WERI-Rb-1 (cell line): ENCODE data around the gene POLD3.

Experiments
- DNase-seq: peaks from one replicate; pipeline ENCODE4 v3.0.0-alpha.2; 2020
- H3K27ac ChIP-seq: fragments of 250-450 bp; sonication (Bioruptor Pico); 2 replicates; pipeline ENCODE4 v1.5.1; 2020; ENCODE audit warnings: mild to moderate bottlenecking, moderate library complexity
- H3K27me3 ChIP-seq: fragments of 250-450 bp; sonication (Bioruptor Pico); 2 replicates; pipeline ENCODE4 v1.5.1; 2021; ENCODE audit warnings: mild to moderate bottlenecking, low read depth, moderate library complexity; ENCODE audit not compliant: insufficient read depth, severe bottlenecking
- H3K36me3 ChIP-seq: fragments of 250-450 bp; sonication (Bioruptor Pico); 2 replicates; pipeline ENCODE4 v1.5.1; 2020; ENCODE audit warnings: mild to moderate bottlenecking, moderate library complexity
- H3K4me3 ChIP-seq: 2 replicates; pipeline ENCODE4 v1.5.1; 2011; ENCODE audit warnings: low read depth, mild to moderate bottlenecking, control low read depth, low read length
- H3K9me3 ChIP-seq: fragments of 250-450 bp; sonication (Bioruptor Pico); 2 replicates; pipeline ENCODE4 v1.5.1; 2021; ENCODE audit warnings: mild to moderate bottlenecking, moderate library complexity; ENCODE audit not compliant: severe bottlenecking
- CTCF ChIP-seq: IDR thresholded peaks from 2 replicates; pipeline ENCODE4 v1.5.1; 2011; ENCODE audit warnings: low read depth, mild to moderate bottlenecking, control low read depth, inconsistent platforms, low read length

Gene POLD3

DNA sequence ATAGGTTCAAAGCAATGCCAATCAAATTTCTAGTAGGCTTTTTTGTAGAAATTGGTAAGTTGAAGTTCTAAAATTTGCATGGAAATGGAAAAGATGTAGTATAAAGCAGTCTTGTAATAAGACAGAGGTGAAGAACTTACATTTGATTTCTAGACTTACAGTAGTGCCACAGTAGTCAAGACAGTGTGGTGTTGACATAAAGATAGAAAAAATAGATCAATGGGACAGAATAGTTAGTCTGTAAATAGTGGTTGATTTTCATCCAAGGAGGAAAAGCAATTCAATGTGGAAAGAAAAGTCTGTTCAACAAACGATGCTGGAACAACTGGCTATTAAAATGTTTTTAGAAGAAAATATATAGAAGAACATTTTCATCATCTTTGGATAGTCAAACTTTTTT, 70.9 kb downstream of the POLD3 start:
- H3K27ac ChIP-seq, result no peak overlapping the region
- DNase-seq, result no peak

DNA sequence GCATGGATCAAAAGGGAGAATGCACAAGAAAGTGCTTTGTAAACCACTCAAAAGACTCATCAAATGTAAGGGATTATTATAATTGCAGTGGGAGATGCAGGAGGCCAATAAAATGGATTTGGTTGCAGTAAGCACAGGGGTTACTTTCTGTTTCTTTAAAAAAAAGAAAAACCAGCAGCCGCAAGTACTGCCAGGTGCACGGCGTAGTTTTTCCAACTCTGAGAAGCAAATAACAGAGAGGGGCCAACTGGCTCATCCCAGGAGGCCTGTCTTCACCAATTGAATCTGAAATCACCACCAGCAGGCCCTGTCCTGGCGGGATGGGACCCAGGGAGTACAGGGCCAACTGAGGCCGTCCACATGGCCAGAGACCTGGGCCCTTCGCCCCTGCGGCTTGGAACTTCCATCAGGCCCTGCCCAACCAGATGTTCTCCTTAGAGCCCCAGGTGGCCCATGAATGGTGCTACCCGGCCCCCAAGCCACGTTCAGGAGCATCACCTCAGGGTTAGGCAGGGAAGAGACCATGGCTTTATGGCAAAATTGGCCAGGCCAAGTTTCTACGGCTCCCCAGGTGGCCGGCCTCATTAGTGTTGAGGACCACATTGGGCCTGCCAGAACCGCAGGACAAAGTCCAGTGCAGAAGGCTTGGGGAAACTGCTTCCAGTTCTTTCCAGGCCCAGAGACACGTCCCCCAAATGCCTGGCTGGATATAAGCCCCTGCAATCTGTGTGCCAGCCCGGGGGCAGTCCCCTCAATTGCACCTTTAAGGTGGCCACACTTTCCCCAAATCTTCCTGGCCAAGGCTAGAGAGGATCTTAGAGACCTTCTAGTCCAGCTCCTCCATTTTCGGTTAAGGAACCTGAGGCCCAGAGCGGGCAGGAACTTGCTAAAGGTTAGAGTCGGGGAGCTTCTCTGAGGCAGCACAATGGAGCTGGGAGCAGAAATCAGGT, 77.1 kb downstream of the POLD3 start:
- no peaks in the 10 kb centered on the region for H3K36me3 ChIP-seq
- no peak overlapping the region for H3K27ac ChIP-seq
- H3K9me3 ChIP-seq, result peaks cover 6% of the 10 kb centered on the region
- no peaks in the 10 kb centered on the region for H3K27me3 ChIP-seq
- no peak overlapping the region for H3K4me3 ChIP-seq
- no peak for DNase-seq
- TF ChIP-seq CTCF, result no peak

More for the DNA sequence above, 70.9 kb downstream of the POLD3 start:
- no peaks in the 10 kb centered on the region for H3K27me3 ChIP-seq
- no peaks in the 10 kb centered on the region for H3K36me3 ChIP-seq
- no peak overlapping the region for H3K4me3 ChIP-seq
- H3K9me3 ChIP-seq, result no peaks in the 10 kb centered on the region
- no peak for TF ChIP-seq CTCF

GRCh38 chr11:74670171-74670570, 77.8 kb downstream of the POLD3 start:
- TF ChIP-seq CTCF, result no peak
- DNase-seq, result no peak
- Histone ChIP-seq H3K27me3 (no peaks in the 10 kb centered on the region), H3K9me3 (peaks cover 9% of the 10 kb centered on the region), H3K4me3 (no peak overlapping the region), H3K36me3 (no peaks in the 10 kb centered on the region), H3K27ac (no peak overlapping the region)

- H3K4me3 ChIP-seq, result no peak overlapping the region
- no peak overlapping the region for H3K27ac ChIP-seq
- no peaks in the 10 kb centered on the region for H3K36me3 ChIP-seq
- H3K27me3 ChIP-seq, result no peaks in the 10 kb centered on the region
- no peak for DNase-seq
- TF ChIP-seq CTCF, result no peak
- H3K9me3 ChIP-seq, result peaks cover 9% of the 10 kb centered on the region
Measured at GRCh38 chr11:74671520-74672196, 79.3 kb downstream of the POLD3 start.

DNA sequence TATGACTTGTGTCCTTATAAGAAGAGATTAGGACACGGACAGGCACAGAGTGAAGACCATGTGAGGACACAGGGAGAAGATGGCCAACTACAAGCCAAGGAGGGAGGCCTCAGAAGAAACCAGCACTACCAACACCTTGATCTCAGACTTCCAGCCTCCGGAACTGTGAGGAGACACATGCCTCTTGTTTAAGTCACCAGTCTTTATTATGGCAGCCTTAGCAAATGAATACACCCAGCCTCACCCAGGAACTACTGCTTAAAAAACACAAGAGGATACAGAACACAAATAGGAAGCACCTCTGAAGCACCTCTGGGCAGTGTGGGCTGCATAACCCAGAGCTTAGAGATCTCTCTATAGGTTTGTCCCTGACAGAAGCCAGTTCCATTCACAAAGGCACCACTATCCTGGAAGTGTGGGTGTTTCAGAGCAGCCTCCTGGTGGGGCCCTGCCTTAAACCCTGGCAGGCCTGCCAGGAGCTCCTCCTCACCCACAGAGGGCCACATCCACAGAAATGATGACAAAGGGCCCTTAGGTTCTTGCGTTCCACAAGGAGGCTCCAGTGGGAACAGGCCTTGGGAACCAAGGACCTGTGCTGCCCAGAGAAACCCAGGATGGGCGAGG, 80.1 kb downstream of the POLD3 start:
- Histone ChIP-seq H3K27ac (no peak overlapping the region), H3K36me3 (no peaks in the 10 kb centered on the region), H3K27me3 (no peaks in the 10 kb centered on the region), H3K9me3 (peaks cover 9% of the 10 kb centered on the region), H3K4me3 (no peak overlapping the region)
- TF ChIP-seq CTCF, result no peak
- no peak for DNase-seq
